Stimulated activated CD8-positive, alpha-beta memory T cell treated with anti-CD3 and anti-CD28 coated beads, Interleukin-2, amount 100 ng/mL, for 48 hours (primary cell): Measurements from ENCODE around the gene PRDM10.

Source experiments
- DNase-seq, 2 donors: peaks; one replicate each; pipeline ENCODE4 v3.0.0-alpha.2; 2020; ENCODE audit warnings: low read depth in 2 of 2

The PRDM10 gene

DNA sequence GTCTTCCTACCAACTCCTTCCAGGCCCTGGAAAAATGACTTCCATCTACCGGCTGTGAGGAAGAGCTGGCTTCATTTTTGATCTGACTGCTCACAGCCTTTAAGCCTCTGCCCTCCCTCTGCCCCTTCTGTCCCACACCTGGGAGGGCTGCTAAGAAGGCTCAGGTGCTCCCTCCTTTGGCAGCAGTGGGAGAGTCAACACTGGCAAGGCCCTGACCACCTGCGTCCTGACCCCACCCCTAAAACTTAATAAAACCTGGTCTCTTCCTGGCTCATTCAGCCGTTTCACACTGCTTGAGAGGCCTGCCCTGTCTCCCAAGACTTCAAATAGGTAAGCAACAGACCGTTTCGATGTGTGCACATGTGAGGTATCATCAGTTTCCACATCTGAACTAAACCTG lies 55.2 kb downstream of the PRDM10 start:
- DNase-seq, result no peak

DNA sequence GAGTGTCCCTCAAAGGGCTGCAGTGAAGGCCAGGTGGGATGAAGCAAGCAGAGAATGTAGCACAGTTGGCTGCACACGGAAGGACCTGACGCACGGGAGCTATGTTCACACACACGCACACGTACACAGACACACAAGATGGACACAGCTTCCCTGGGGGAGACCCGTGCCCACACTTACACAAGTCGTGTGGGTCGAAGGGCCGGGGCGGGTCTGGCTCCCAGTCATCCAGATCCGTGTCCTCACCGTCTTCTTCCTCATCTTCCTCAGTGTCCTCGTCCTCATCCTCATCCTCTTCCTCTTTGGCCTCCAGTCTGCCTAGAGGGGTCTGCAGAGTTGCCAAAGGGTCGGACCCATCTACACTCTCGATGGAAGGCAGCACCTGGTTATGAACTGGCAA lies 55.7 kb downstream of the PRDM10 start:
- no peak for DNase-seq

DNA sequence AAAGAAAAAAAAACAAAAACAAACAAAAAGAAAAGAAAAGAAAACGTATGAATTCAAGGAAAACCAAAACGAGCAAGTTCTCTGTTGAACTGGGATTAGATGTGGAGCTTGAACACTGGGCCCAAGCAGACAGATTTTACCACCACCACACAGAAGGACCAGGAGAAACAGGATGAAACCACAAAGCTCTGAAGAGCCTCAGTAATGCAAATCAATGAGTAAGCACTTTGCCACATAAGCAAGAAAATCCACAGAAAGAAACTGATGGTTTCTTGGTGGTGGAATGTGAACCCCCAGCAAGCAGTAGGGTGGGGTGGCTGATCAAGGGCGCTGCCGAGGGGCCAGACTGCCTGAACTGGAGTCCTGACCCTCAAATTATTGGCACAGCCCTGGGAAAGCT lies 56.4 kb downstream of the PRDM10 start:
- DNase-seq, result no peak

DNA sequence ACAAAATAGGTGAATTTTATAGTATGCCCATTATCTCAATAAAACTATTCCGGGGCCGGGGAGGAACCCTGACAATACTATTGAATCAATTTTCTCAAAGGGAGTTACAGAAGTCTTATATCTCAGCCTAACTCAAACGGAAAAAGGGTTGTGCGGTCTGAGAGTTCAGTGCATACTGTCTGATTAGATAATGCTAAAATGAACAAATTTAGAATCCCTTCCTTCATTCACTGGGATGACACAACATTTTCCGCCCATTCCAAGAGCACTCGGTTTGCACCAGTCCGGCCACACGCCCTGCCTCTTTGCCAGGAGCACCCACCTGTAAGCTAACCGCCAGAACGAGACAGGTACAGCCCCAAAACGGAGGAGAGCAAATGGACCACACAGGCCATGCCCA lies 57.3 kb downstream of the PRDM10 start:
- DNase-seq, result no peak

DNA sequence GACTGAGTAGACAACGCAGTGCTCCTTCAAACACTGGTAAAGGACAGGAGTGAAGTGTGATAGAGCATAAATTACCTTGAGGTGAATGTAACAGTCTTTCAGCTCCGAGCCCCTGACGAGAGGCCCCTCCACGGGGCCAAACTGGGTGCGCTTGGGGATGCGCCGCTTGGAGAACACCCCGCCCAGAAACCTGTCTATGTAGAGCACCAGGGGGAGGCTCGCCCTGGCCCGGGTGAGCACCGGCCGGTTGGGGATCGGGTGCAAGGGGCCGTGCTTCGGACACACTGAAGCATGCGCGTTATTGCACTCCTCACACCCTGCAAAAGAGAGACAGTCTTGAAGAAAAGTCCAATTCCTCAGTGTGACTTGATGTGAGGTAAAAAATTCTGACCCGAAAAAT lies 57.9 kb downstream of the PRDM10 start:
- no peak for DNase-seq

DNA sequence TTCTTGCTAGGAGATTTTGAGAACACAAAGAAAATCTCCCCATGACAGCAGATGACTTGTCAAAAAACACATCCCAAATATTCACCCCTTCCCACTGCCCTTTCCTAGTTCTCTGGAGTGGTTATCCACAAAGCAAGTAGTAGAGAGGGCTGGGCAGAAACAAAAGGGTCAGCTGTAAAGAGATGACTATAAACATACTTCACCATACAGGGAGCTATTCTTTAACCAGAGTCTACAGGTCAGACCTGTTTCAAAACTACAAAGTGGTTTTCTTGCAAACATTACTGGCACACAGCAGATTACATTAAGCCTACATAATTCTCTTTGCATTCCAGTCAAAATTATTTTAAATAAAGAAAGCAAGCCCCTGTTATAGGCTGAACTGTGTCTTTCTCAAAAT lies 59.6 kb downstream of the PRDM10 start:
- no peak for DNase-seq

DNA sequence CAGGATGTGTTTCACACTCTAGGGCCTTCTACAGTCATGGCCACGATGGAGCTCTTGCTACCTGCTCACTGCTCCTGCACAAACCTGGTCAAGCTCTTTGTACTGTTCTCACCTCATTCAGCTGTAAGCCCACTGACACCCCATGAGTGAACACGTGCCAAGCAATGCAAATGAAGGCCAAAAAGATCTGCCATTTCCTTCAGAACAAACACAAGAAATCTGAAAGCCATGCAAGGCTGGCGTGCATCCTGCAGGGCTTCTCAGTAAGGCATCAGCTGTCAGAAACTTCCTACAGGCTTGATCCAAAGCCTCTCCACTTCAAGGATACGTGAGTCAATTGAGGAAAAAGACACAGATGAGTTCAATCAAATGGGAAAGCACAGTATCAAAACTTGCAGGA lies 63.1 kb downstream of the PRDM10 start:
- DNase-seq, result no peak

DNA sequence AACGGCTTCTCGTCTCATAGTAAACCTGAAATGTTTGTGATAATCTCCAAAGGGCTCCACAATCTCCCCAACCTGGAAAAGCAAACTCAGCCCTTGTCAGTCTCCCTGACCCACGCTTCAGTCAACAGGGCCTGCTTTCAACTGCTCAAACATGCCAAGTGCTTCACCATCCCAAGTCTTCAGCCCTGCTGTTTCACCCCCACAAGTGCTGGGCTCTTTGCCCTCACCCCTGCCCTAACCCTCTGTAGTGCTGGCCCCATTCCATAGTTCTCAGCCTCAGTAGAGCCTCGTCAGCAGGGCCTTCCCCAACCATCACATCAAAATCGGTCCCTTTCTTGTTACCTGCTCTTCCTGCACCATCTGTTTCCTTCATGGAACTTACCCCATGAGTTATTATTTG lies 63.9 kb downstream of the PRDM10 start:
- DNase-seq, result no peak

DNA sequence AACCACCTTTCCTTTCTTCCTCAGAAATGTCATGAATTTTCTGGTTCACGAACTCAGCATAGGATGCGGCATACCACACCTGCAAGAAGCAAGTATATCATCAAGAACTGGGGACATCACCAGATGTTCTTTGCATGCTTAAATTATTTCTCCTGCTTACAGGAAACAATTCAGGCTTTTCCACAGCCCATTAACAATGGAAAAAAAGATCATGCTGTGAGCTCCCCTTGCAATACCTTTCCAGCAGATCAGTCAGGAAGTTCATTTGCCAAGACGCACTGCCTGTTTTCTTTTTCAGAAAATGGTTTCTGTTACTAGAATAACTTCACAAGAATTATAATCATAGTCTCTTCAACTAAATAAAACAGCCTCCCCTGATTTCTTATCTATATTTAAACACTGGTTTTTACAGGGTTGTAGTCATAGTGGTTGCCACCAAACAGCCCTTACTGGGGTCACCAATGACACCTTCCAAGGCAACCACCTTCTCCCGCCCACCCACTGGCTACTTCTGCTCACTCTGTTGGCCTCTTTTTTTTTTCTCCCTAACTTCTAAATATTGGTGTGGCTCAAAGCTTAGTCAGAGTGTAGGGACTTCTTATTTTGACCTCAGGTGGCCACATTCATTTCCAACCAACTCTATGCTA lies 64.9 kb downstream of the PRDM10 start:
- DNase-seq, result no peak

DNA sequence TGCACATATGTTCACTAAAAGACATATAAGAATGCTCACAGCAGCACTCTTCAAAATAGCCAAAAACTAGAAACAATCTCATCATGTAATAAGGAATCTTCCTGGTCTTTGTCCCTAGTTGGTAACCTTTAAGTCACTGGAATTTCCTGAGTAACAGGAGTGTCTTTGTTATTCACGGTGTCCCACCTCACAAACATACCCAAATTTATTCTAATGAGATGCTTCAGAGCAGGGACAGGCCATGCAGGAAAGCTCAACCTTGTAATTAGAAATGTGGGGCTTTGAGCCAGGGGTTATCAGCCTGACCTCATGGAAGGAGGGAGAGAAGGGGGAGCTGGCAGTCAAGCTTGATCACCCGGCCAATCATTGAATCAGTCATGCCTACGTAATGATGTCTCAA lies 66.9 kb downstream of the PRDM10 start:
- DNase-seq, result no peak

DNA sequence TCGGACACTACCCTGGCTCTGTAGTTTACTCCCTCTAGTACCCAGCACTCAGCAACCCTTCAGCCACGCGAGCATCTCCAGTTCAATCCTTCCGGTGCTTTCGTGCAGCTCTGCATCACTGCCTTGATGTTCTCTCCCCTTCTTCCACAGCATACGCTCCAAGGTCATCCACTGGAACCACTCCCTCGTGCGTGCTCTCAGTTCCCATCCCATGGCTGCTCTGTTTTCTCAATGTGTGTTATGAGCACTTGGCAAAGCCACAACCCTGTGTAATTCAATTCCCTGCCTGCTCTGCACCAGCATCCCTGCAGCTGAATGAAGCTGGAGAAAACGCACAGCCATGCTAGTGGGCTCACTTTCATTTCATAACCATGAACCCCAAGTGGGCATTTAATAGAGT lies 68.7 kb downstream of the PRDM10 start:
- DNase-seq, result no peak

DNA sequence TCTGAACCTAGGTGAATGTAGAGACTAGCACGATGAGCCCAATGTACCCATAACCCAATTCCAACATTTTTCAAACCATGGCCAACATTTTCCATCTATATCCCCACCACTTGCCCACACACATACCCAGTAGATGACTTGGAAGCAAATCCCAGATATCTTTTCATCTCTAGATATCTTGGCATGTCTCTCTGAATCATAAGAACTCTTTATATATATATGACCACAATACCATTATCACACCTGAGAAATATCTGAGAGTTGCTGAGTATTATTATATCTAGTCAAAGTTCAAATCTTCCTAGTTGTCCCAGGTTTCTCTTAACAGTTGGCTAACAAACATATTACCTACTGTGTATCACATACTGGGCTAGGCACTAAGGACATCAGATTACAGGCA lies 69.4 kb downstream of the PRDM10 start:
- no peak for DNase-seq

DNA sequence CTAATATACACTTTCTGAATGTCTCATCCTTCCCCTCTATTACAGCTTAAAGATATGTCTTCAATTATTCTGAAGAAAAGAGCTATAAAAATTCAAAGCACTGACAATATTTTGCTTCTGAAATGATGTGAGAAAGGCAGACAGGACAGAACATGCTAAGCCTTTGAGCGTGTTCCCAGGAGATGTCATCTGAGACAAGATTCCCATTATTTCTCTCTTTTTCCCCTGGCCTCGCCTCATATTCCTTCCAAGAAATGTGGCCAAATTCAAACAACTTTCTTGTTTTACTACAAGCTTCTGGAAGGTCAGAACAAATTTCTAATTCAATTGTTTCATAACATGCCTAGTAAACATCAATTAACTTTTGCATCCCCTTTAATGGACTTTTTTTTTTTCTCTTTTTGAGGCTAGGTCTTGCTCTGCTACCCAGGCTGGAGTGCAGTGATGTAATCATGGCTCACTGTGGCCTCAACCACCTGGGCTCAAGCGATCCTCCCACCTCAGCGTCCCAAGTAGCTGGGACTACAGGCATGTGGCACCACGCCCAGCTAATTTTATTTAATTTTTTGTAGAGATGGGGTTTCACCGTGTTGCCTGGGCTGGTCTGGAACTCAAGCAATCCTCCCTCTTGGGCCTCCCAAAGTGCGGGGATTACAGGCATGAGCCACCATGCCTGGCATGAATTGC lies 70.1 kb downstream of the PRDM10 start:
- DNase-seq, result no peak

DNA sequence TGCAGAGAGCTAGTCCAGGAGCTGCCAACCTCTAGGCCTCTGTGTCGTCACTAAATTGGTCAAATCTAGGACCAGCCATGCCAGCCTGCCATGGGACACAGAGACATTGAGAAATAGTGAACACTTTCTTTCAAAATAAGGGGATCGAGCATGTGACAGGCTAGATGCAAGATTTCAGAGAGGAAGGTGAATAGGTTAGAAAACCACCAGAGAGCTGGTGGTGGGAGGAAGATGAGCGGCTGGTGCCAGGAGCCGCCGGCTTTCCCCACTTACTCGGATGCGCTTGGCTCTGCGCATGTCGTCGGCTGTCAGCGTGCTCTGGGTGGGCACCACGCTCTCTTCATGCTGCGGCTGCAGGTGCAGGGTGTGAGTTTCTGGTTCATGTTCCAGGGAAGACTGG lies 71.9 kb downstream of the PRDM10 start:
- no peak for DNase-seq

DNA sequence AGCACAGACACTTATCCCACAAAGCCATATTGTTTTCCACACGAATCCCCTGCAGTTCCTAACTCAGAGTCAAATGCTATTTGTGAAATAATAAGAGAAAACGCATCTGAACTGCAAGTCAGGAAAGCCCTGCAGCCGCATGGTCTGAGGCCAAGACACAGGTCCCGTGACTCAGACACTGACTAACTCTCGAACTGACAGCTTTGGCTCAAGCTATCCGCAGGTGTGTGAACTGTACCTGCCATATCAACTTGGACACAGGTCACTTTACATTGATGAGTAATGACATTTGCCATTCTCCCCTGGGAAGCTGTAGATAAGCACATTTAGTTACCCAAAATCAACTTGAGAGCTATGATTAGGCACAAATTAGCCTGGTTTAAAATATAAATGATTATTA lies 72.3 kb downstream of the PRDM10 start:
- no peak for DNase-seq

DNA sequence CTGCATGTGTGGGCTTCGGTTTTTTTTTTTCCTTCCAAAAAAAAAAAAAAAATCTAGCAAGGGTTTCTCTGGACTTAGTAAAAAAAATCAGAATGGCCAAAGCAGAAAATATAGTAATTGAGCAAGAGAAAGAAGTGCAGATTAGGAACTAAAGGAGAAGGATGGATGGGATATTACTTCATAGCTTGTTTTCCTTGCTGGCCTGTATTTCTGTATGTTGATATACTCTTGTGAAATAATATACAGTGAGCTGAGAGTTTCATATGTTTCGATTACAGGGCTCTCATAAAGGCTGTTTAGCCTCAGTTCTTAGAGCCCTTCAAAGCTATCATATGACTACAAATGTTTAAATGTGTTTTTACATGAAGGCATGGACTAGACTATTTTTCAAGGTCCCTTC lies 72.9 kb downstream of the PRDM10 start:
- DNase-seq, result no peak

DNA sequence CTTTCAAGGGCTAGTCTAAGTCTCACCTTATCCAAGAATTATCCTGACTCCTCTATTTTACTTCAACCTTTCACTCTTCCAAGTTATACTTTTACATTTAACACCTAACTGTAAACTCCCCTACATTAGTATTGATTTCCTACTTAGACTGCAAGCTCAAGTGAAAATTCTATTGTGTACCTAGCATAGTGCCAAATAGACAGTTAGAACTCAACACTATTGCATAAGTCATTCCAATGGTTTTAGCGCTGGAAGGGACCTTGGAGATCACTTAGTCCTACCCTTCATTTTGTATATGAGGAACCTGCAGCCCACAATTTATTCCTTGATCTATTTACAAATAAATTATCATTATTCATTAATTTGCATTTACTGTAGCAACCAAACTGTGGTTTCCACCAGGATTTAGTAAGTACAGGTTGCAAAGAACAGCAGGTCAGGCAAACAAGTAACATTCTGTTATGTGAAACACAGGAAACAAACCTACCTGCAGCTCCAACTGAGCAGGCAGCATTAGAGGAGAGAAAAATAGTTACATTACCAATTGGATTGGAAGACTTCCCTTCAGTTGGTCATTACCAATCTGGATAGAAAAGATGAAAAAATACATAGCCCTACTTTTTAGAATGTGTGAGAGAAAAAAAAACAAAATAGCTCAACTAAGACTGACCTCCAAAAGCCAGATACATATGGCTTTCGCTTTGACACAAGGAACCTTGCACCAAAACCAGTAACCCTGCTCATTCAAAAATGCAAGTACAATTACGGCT lies 73.5 kb downstream of the PRDM10 start:
- DNase-seq, result no peak

DNA sequence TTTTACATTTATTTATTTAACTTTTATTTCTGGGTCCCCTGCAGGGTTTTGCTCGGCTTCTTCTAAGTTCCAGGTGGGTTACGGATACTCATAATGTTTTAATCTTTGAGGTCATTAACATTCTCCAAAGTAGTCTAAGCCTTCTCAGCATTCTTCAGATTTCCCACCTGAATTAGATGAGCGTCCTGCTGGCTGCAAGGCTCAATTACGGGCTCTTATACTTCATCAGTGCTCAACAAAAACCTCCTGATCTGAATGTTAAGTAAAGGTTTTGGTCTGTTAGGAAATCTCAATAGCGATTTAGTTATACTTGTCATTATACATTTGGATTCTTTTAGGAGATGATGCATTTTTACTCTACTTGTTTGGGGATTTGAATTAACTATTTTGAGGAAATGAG lies 80.0 kb downstream of the PRDM10 start:
- no peak for DNase-seq

DNA sequence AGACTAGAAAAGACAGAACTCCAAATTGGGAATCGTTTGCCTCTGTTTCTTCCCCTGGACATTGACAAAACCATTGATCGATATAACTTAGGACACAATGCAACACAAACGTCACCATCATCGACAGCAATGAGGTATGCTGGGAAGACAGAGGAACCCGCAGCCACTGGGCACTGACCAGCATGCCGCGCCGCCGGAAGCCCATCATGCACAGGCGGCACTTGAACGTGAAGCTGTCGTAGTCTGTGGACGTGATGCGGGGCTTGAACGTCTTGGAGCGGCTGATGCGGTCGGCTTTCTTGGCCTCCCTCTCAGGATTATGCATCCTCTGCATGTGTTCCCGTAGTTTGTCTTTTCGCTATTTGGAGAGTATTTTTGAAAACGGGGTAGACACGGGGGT lies 84.3 kb downstream of the PRDM10 start:
- no peak for DNase-seq

DNA sequence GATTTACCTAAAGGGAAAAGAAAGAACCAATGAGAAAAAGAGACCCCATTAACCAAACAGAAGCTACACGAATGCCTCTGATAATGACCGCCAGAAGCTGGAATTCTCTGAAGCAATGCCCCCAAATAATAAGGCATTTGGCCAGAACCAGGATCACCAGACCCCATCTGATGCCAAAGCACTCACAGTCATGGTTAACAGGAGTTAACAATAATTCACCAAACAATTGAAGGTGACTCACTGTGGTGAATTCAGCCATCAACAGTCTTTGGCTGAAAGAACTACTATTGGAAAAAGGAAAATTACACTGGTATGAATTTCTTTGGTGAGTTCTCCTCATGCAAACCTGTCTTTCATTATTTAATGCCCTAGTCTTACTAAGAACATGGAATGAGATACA lies 85.4 kb downstream of the PRDM10 start:
- no peak for DNase-seq

DNA sequence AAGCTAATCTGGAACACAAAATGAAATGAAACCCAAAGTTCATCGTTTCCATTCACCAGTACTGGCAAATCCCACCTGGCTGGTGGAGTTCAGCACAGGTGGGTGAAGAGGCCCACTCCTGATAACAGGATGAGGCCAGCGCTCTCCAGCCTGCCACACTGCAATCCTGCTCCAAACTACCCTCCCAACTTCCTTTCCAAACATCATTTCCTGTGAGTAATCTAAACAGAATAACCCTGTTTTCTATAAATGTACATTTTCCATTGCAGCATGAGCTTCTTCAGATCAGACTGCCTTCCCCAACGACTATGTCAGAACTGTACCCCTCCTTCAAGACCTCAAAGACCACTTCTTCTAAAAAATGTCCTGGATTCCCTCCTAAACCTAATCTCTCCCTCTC lies 91.3 kb downstream of the PRDM10 start:
- no peak for DNase-seq

DNA sequence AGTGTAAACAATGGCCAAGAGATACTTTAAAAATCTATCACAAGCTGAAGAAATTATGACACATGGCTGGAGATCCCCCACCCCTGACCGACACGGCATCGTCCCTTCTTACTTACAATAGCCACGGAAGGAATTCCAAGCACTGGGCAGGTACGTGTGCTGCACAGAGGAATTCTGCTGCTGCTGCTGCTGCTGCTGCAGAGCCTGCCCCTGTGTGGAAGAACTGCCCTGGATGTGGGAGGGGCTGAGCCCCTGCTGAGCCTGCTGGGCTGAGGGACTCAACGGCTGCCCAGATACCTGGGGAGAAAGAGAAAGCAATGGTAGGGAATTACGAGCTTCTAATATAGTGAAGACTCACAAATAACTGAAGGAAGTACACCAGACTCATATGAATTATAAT lies 92.3 kb downstream of the PRDM10 start:
- DNase-seq, result no peak

DNA sequence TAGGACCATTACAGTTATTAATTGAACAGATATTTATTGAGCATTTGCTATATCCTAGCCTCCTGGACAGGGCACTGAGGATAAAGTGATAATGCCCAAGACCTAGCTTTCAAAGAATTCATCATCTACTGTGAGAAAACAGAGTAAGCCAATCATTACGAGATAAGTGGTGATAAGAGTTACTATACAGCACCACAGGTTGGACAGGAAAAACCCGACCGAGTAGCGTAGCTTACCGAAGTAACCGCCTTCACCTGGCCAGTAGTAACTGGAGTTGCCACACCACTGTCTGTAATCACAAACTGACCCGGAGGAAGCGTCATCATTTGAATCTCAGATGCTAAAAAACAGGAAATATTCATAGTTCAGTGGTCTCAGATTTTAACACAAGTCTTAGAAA lies 97.2 kb downstream of the PRDM10 start:
- no peak for DNase-seq
